Trophoblast cell (in vitro differentiated cells and primary cell): Measurements from ENCODE around the gene DOCK2.
A peak's percentile ranks its signal among the peaks of the same experiment; 100 is the strongest.

ENCODE experiments used
- DNase-seq, 2 donors: peaks; one replicate each; pipeline ENCODE4 v3.0.0-alpha.2; 2016
- H2AFZ ChIP-seq: 2 replicates; pipeline ENCODE4 v1.6.1; 2013; ENCODE audit warnings: low read length, moderate library complexity, mild to moderate bottlenecking; ENCODE audit not compliant: insufficient read depth, poor library complexity
- H2AK5ac ChIP-seq: 2 replicates; pipeline ENCODE4 v1.6.1; 2013; ENCODE audit warnings: mild to moderate bottlenecking, low read length
- H2BK120ac ChIP-seq: 2 replicates; pipeline ENCODE4 v1.6.1; 2013; ENCODE audit warnings: low read length, mild to moderate bottlenecking, moderate library complexity; ENCODE audit not compliant: insufficient read depth, poor library complexity
- H2BK12ac ChIP-seq: 2 replicates; pipeline ENCODE4 v1.6.1; 2013; ENCODE audit warnings: mild to moderate bottlenecking, low read length, moderate library complexity
- H2BK5ac ChIP-seq: 2 replicates; pipeline ENCODE4 v1.6.1; 2013; ENCODE audit warnings: low read length, low read depth, moderate library complexity, mild to moderate bottlenecking; ENCODE audit not compliant: poor library complexity
- H3K14ac ChIP-seq: 2 replicates; pipeline ENCODE4 v1.6.1; 2013; ENCODE audit warnings: mild to moderate bottlenecking, low read length
- H3K18ac ChIP-seq: 2 replicates; pipeline ENCODE4 v1.6.1; 2013; ENCODE audit warnings: mild to moderate bottlenecking, low read length
- H3K23ac ChIP-seq: 2 replicates; pipeline ENCODE4 v1.6.1; 2013; ENCODE audit warnings: low read length
- H3K27ac ChIP-seq: 2 replicates; pipeline ENCODE4 v1.5.1; 2013; ENCODE audit warnings: low read depth, mild to moderate bottlenecking, inconsistent platforms, low read length, moderate library complexity
- H3K27me3 ChIP-seq: 2 replicates; pipeline ENCODE4 v1.6.1; 2013; ENCODE audit warnings: inconsistent platforms, mild to moderate bottlenecking, low read length, moderate library complexity; ENCODE audit not compliant: insufficient read depth
- H3K36me3 ChIP-seq, 2 experiments: 1 replicate in 1 of 2; 2 replicates in 1 of 2; pipeline ENCODE4 v1.6.1; 2013; ENCODE audit warnings: low read length in 2 of 2, mild to moderate bottlenecking in 2 of 2, moderate library complexity in 1 of 2; ENCODE audit not compliant: insufficient read depth in 2 of 2, control insufficient read depth in 1 of 2
- H3K4ac ChIP-seq: 2 replicates; pipeline ENCODE4 v1.6.1; 2013; ENCODE audit warnings: low read depth, mild to moderate bottlenecking, low read length, moderate library complexity
- H3K4me1 ChIP-seq, 2 experiments: 1 replicate in 1 of 2; 2 replicates in 1 of 2; pipeline ENCODE4 v1.6.1; 2013; ENCODE audit warnings: low read length in 2 of 2, mild to moderate bottlenecking in 2 of 2, moderate library complexity in 1 of 2; ENCODE audit not compliant: insufficient read depth in 2 of 2, control insufficient read depth in 1 of 2
- H3K4me2 ChIP-seq: 2 replicates; pipeline ENCODE4 v1.6.1; 2013; ENCODE audit warnings: inconsistent platforms, mild to moderate bottlenecking, low read length, moderate library complexity
- H3K4me3 ChIP-seq: 2 replicates; pipeline ENCODE4 v1.5.1; 2013; ENCODE audit warnings: mild to moderate bottlenecking, low read depth, low read length, inconsistent platforms
- H3K79me1 ChIP-seq: one replicate; pipeline ENCODE4 v1.6.1; 2013; ENCODE audit warnings: low read length
- H3K79me2 ChIP-seq: 2 replicates; pipeline ENCODE4 v1.6.1; 2013; ENCODE audit warnings: low read length, mild to moderate bottlenecking; ENCODE audit not compliant: control insufficient read depth, insufficient read depth, poor library complexity
- H3K9ac ChIP-seq: 2 replicates; pipeline ENCODE4 v1.6.1; 2013; ENCODE audit warnings: mild to moderate bottlenecking, low read length
- H3K9me3 ChIP-seq: 2 replicates; pipeline ENCODE4 v1.6.1; 2013; ENCODE audit warnings: low read depth, mild to moderate bottlenecking, control low read depth, inconsistent platforms, low read length; ENCODE audit not compliant: insufficient read depth
- H4K12ac ChIP-seq: 2 replicates; pipeline ENCODE4 v1.6.1; 2013; ENCODE audit warnings: low read depth, mild to moderate bottlenecking, low read length, moderate library complexity
- H4K8ac ChIP-seq: 2 replicates; pipeline ENCODE4 v1.6.1; 2013; ENCODE audit warnings: low read depth, mild to moderate bottlenecking, low read length, moderate library complexity
- H4K91ac ChIP-seq: one replicate; pipeline ENCODE4 v1.6.1; 2013; ENCODE audit warnings: low read depth, mild to moderate bottlenecking, low read length, moderate library complexity
- WGBS: extraction: QIAGEN DNeasy Blood & Tissue Kit; methylation state at CpG from one replicate; pipeline ENCODE4 v1.1.7; 2013; ENCODE audit warnings: missing lambda C conversion rate; ENCODE audit not compliant: insufficient read length, insufficient coverage; ENCODE audit errors: extremely low coverage; 5-methylcytosine and 5-hydroxymethylcytosine counted together

DOCK2 gene

DNA sequence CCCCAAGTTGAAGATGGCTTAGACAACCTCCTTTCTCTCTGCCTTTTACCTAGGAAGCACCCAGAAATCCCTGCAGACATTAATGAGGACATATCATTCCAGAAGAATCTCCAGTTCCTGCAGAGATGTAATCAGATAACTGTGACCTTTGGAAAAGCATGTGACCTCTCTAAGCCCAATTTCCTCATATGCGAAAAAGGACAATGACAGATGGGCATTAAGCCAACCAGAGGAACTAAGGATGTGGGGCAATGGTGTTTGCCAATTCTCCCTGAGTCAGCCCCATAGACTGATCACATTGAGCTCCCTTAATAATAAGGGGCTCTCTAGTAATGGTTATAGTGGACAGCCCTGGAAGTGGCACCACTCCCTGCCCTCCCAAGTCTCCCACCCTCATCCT, 458.6 kb downstream of the DOCK2 start:
- H3K27me3 ChIP-seq, result no peaks in the 10 kb centered on the region
- no peak for DNase-seq
- no peak overlapping the region for H3K9ac ChIP-seq
- whole genome bisulfite sequencing, result no CpG with 5 or more reads among the region's 1 CpG
- no peaks in the 10 kb centered on the region for H3K4me1 ChIP-seq
- no peak overlapping the region for H4K91ac ChIP-seq
- H3K23ac ChIP-seq, result no peak overlapping the region
- no peak overlapping the region for H2BK120ac ChIP-seq
- H3K18ac ChIP-seq, result no peak overlapping the region
- no peak overlapping the region for H4K12ac ChIP-seq
- no peak overlapping the region for H3K4me2 ChIP-seq
- no peak overlapping the region for H2BK5ac ChIP-seq
- no peak overlapping the region for H2AFZ ChIP-seq
- no peak overlapping the region for H2AK5ac ChIP-seq
- no peak overlapping the region for H3K14ac ChIP-seq
- H3K79me1 ChIP-seq, result no peaks in the 10 kb centered on the region
- no peak overlapping the region for H3K27ac ChIP-seq
- no peak overlapping the region for H4K8ac ChIP-seq
- no peak overlapping the region for H2BK12ac ChIP-seq
- H3K36me3 ChIP-seq, result no peaks in the 10 kb centered on the region
- H3K9me3 ChIP-seq, result no peaks in the 10 kb centered on the region
- H3K79me2 ChIP-seq, result no peaks in the 10 kb centered on the region
- H3K4ac ChIP-seq, result no peak overlapping the region
- H3K4me3 ChIP-seq, result no peak overlapping the region

GRCh38 chr5:170097934-170098333, 460.9 kb downstream of the DOCK2 start:
- Histone ChIP-seq H2AFZ (no peak overlapping the region), H3K27me3 (no peaks in the 10 kb centered on the region), H3K4me1 (no peaks in the 10 kb centered on the region), H3K14ac (no peak overlapping the region), H3K23ac (no peak overlapping the region), H2BK5ac (no peak overlapping the region), H3K79me1 (no peaks in the 10 kb centered on the region), H4K8ac (no peak overlapping the region), H3K9ac (no peak overlapping the region), H3K27ac (no peak overlapping the region), H4K91ac (no peak overlapping the region), H2BK120ac (no peak overlapping the region), H2BK12ac (no peak overlapping the region), H2AK5ac (no peak overlapping the region), H3K4me3 (no peak overlapping the region), H3K79me2 (no peaks in the 10 kb centered on the region), H4K12ac (no peak overlapping the region), H3K4ac (no peak overlapping the region), H3K9me3 (no peaks in the 10 kb centered on the region), H3K36me3 (no peaks in the 10 kb centered on the region), H3K18ac (no peak overlapping the region), H3K4me2 (no peak overlapping the region)
- WGBS, result no CpG with 5 or more reads among the region's 9 CpGs
- no peak for DNase-seq

DNA sequence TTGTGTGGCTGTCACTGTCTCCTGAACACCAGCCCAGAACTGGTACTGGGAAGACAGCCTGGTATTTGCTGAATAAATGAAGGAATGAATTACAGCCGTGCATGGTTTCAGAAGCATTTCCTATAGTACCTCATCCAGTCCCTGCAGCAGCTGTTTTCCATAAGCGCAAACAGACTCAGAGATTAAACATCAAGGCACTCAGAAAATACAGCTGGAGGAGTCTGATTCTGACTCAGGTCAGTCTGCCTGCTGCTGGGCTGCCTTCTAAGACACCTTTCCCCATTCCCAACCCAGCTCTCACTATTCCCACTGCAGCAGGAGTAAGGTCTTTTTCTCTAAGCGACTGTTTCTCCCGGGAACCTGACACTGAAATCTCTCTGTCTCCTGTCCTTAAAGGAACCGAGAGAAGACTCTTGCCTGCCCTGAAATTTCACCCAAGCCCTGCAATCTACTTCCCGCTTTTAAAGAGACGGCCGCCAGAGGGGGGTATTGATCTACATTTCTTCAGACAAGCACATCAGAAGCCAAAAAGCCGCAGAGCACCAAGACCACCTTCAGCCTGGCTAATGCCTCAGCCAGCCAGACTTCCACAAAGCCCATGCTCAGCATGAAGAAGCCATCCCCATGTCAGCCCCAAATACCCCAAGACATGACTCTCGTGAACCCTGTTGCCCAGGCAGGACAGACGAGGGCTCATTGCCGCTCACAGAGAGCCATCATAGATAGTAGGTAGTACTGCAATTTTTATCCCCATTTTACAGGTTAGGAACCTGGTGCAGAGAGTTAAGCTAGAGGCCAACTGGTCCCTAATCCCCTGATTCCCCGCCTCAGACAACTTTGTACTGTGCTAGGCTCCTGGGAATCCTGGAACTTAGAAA, 463.2 kb downstream of the DOCK2 start:
- no peak overlapping the region for H3K9ac ChIP-seq
- H4K8ac ChIP-seq, result no peak overlapping the region
- no peaks in the 10 kb centered on the region for H3K79me1 ChIP-seq
- H3K14ac ChIP-seq, result no peak overlapping the region
- no peak overlapping the region for H3K18ac ChIP-seq
- DNase-seq, result peak; percentile 59 to 82
- no peak overlapping the region for H4K91ac ChIP-seq
- H2BK12ac ChIP-seq, result no peak overlapping the region
- no peak overlapping the region for H3K4me3 ChIP-seq
- H2BK5ac ChIP-seq, result no peak overlapping the region
- H4K12ac ChIP-seq, result no peak overlapping the region
- H3K4me2 ChIP-seq, result no peak overlapping the region
- no peaks in the 10 kb centered on the region for H3K4me1 ChIP-seq
- H3K79me2 ChIP-seq, result no peaks in the 10 kb centered on the region
- no peak overlapping the region for H3K27ac ChIP-seq
- no peak overlapping the region for H2AFZ ChIP-seq
- no peak overlapping the region for H3K23ac ChIP-seq
- no peaks in the 10 kb centered on the region for H3K27me3 ChIP-seq
- no peak overlapping the region for H2BK120ac ChIP-seq
- H3K4ac ChIP-seq, result no peak overlapping the region
- H2AK5ac ChIP-seq, result no peak overlapping the region
- peaks cover 2% of the 10 kb centered on the region for H3K9me3 ChIP-seq
- no CpG with 5 or more reads among the region's 13 CpGs for WGBS
- no peaks in the 10 kb centered on the region for H3K36me3 ChIP-seq

- no peak overlapping the region for H3K18ac ChIP-seq
- no peak overlapping the region for H2AK5ac ChIP-seq
- no peaks in the 10 kb centered on the region for H3K79me1 ChIP-seq
- no peak overlapping the region for H3K9ac ChIP-seq
- H3K27ac ChIP-seq, result no peak overlapping the region
- no peak overlapping the region for H2BK5ac ChIP-seq
- H3K23ac ChIP-seq, result no peak overlapping the region
- H3K27me3 ChIP-seq, result no peaks in the 10 kb centered on the region
- H4K91ac ChIP-seq, result no peak overlapping the region
- H3K4ac ChIP-seq, result no peak overlapping the region
- peaks cover 2% of the 10 kb centered on the region for H3K9me3 ChIP-seq
- no peak overlapping the region for H2BK120ac ChIP-seq
- no peak overlapping the region for H3K4me2 ChIP-seq
- H3K4me1 ChIP-seq, result no peaks in the 10 kb centered on the region
- no peak overlapping the region for H3K14ac ChIP-seq
- DNase-seq, result no peak
- no peak overlapping the region for H2AFZ ChIP-seq
- H3K4me3 ChIP-seq, result no peak overlapping the region
- H2BK12ac ChIP-seq, result no peak overlapping the region
- no peaks in the 10 kb centered on the region for H3K79me2 ChIP-seq
- H3K36me3 ChIP-seq, result no peaks in the 10 kb centered on the region
- no peak overlapping the region for H4K8ac ChIP-seq
- WGBS, result no CpG with 5 or more reads among the region's 1 CpG
- H4K12ac ChIP-seq, result no peak overlapping the region
These were observed 466.4 kb downstream of the DOCK2 start for GRCh38 chr5:170103447-170103846.
